HepG2 (cell line): ENCODE measurements around the gene ATP4A. TPM values are rescaled to one million over a fixed set of nuclear protein-coding genes. Genes with fewer than 3 reads are reported as not detected.

Experiments used
- GPN1 ChIP-seq: sonication (generic); formaldehyde crosslinking; IDR thresholded peaks from 2 replicates; pipeline ENCODE4 v1.5.1; 2020; ENCODE audit warnings: missing genetic modification reagents, borderline replicate concordance
- JUNB ChIP-seq: sonication (generic); formaldehyde crosslinking; IDR thresholded peaks from 2 replicates; pipeline ENCODE4 v1.8.0; 2022; ENCODE audit warnings: missing genetic modification reagents, mild to moderate bottlenecking, borderline replicate concordance
- JUND ChIP-seq: sonication (generic); formaldehyde crosslinking; IDR thresholded peaks from 2 replicates; pipeline ENCODE4 v1.8.0; 2022; ENCODE audit warnings: mild to moderate bottlenecking, missing genetic modification reagents
- NKX3-1 ChIP-seq: sonication (generic); formaldehyde crosslinking; IDR thresholded peaks from 2 replicates; pipeline ENCODE4 v1.5.0; 2020; ENCODE audit warnings: missing genetic modification reagents
- PCBP1 ChIP-seq: fragments of 200-400 bp; formaldehyde crosslinking; IDR thresholded peaks from 2 replicates; pipeline ENCODE4 v1.6.1; 2017; ENCODE audit warnings: mild to moderate bottlenecking, low read depth, low read length, borderline replicate concordance
- RAD51 ChIP-seq: fragments of 450-650 bp; IDR thresholded peaks from 2 replicates; pipeline ENCODE4 v1.6.1; 2016; ENCODE audit warnings: borderline replicate concordance
- SCMH1 ChIP-seq: sonication (generic); formaldehyde crosslinking; IDR thresholded peaks from 2 replicates; pipeline ENCODE4 v1.9.0; 2021; ENCODE audit warnings: missing genetic modification reagents, mild to moderate bottlenecking, borderline replicate concordance
- SMARCE1 ChIP-seq: fragments of 450-650 bp; IDR thresholded peaks from 2 replicates; pipeline ENCODE4 v1.6.1; 2017; ENCODE audit warnings: borderline replicate concordance
- ZBTB7A ChIP-seq: sonication (generic); formaldehyde crosslinking; IDR thresholded peaks from 2 replicates; pipeline ENCODE4 v1.8.0; 2022; ENCODE audit warnings: mild to moderate bottlenecking, missing genetic modification reagents
- ZNF17 ChIP-seq: sonication (generic); formaldehyde crosslinking; IDR thresholded peaks from 2 replicates; pipeline ENCODE4 v1.5.0; 2020; ENCODE audit warnings: mild to moderate bottlenecking, missing genetic modification reagents
- ZNF205 ChIP-seq: IDR thresholded peaks from 2 replicates; pipeline ENCODE4 v1.6.1; 2018; ENCODE audit warnings: missing biosample characterization, missing genetic modification reagents
- ZNF225 ChIP-seq: sonication (generic); formaldehyde crosslinking; IDR thresholded peaks from 2 replicates; pipeline ENCODE4 v1.4.0; 2020; ENCODE audit warnings: mild to moderate bottlenecking, missing genetic modification reagents
- ZNF430 ChIP-seq: sonication (generic); formaldehyde crosslinking; IDR thresholded peaks from 2 replicates; pipeline ENCODE4 v1.9.0; 2021; ENCODE audit warnings: mild to moderate bottlenecking, missing genetic modification reagents
- ZNF747 ChIP-seq: sonication (generic); formaldehyde crosslinking; IDR thresholded peaks from 2 replicates; pipeline ENCODE4 v1.8.1; 2023; ENCODE audit warnings: missing genetic modification reagents, mild to moderate bottlenecking, borderline replicate concordance
- polyA plus RNA-seq, 8 experiments: library from polyadenylated mRNA; depleted of rRNA in 3 of 8; stranded (reverse) in 7 of 8; unstranded in 1 of 8; fragments of >200 nt; fragmentation: Illumina TruSeq in 4 of 8; extraction: Trizol in 4 of 8; gene quantifications; 2 replicates each; pipeline versions ENCODE4 v1.2.1 to v1.2.3, GENCODE V29; 2011 to 2016; ENCODE audit warnings: low read depth in 4 of 8, missing spikeins in 1 of 8, mixed read lengths in 1 of 8; ENCODE audit not compliant: insufficient read depth in 1 of 8
- total RNA-seq, 5 experiments: library from RNA; depleted of rRNA; stranded (reverse); fragments of >200 nt; fragmentation: Illumina TruSeq; extraction: Trizol; gene quantifications; 2 replicates each; pipeline ENCODE4 v1.2.3, GENCODE V29; 2016; ENCODE audit warnings: low read depth in 1 of 5
- TF ChIP-seq, protein P1 (sequence below): sonication (generic); formaldehyde crosslinking; IDR thresholded peaks from 2 replicates; pipeline ENCODE4 v1.8.1; 2023; ENCODE audit warnings: mild to moderate bottlenecking, inconsistent platforms, moderate library complexity, missing genetic modification reagents, borderline replicate concordance
- TF ChIP-seq, protein P2 (sequence below): sonication (generic); formaldehyde crosslinking; IDR thresholded peaks from 2 replicates; pipeline ENCODE4 v1.9.0; 2021; ENCODE audit warnings: mild to moderate bottlenecking, missing genetic modification reagents
- TF ChIP-seq, protein P3 (sequence below): sonication (generic); formaldehyde crosslinking; IDR thresholded peaks from 2 replicates; pipeline ENCODE4 v1.4.0; 2020; ENCODE audit warnings: missing genetic modification reagents

ATP4A gene
- total and polyA plus RNA-seq, 2 of the 13 experiments (the other 11 are each of a cell fraction or from before 2014, with no cell fraction given): 0.08 to 0.11 TPM

GRCh38 chr19:35545001-35545854 lies 18.2 kb downstream of the ATP4A start, which contains the start of gene TMEM147 (continued):
- TF ChIP-seq SCMH1 (CRISPR knock-in tag) (no peak), SMARCE1 (no peak), ZNF17 (CRISPR knock-in tag) (no peak), NKX3-1 (CRISPR knock-in tag) (0 out of 2 replicates have a peak, but pooled peaks have one; percentile 42), JUND (CRISPR knock-in tag) (peak; percentile 15; the same call in 1 of the 2 replicates), ZNF747 (peak; percentile 81; the same call in 1 of the 2 replicates), GPN1 (no peak), RAD51 (no peak), PCBP1 (0 out of 2 replicates have a peak, but pooled peaks have one; percentile 33), ZNF430 (CRISPR knock-in tag) (no peak; the same call in 1 of the 2 replicates), ZNF225 (CRISPR knock-in tag) (no peak), JUNB (CRISPR knock-in tag) (no peak), ZNF205 (CRISPR knock-in tag) (peak; percentile 11; the same call in 1 of the 2 replicates), ZBTB7A (0 out of 2 replicates have a peak, but pooled peaks have one; percentile 17)
- TF ChIP-seq, protein P1, sequence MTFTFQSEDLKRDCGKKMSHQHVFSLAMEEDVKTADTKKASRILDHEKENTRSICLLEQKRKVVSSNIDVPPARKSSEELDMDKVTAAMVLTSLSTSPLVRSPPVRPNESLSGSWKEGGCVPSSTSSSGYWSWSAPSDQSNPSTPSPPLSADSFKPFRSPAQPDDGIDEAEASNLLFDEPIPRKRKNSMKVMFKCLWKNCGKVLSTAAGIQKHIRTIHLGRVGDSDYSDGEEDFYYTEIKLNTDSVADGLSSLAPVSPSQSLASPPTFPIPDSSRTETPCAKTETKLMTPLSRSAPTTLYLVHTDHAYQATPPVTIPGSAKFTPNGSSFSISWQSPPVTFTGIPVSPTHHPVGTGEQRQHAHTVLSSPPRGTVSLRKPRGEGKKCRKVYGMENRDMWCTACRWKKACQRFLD: no peak
- TF ChIP-seq, protein P2, sequence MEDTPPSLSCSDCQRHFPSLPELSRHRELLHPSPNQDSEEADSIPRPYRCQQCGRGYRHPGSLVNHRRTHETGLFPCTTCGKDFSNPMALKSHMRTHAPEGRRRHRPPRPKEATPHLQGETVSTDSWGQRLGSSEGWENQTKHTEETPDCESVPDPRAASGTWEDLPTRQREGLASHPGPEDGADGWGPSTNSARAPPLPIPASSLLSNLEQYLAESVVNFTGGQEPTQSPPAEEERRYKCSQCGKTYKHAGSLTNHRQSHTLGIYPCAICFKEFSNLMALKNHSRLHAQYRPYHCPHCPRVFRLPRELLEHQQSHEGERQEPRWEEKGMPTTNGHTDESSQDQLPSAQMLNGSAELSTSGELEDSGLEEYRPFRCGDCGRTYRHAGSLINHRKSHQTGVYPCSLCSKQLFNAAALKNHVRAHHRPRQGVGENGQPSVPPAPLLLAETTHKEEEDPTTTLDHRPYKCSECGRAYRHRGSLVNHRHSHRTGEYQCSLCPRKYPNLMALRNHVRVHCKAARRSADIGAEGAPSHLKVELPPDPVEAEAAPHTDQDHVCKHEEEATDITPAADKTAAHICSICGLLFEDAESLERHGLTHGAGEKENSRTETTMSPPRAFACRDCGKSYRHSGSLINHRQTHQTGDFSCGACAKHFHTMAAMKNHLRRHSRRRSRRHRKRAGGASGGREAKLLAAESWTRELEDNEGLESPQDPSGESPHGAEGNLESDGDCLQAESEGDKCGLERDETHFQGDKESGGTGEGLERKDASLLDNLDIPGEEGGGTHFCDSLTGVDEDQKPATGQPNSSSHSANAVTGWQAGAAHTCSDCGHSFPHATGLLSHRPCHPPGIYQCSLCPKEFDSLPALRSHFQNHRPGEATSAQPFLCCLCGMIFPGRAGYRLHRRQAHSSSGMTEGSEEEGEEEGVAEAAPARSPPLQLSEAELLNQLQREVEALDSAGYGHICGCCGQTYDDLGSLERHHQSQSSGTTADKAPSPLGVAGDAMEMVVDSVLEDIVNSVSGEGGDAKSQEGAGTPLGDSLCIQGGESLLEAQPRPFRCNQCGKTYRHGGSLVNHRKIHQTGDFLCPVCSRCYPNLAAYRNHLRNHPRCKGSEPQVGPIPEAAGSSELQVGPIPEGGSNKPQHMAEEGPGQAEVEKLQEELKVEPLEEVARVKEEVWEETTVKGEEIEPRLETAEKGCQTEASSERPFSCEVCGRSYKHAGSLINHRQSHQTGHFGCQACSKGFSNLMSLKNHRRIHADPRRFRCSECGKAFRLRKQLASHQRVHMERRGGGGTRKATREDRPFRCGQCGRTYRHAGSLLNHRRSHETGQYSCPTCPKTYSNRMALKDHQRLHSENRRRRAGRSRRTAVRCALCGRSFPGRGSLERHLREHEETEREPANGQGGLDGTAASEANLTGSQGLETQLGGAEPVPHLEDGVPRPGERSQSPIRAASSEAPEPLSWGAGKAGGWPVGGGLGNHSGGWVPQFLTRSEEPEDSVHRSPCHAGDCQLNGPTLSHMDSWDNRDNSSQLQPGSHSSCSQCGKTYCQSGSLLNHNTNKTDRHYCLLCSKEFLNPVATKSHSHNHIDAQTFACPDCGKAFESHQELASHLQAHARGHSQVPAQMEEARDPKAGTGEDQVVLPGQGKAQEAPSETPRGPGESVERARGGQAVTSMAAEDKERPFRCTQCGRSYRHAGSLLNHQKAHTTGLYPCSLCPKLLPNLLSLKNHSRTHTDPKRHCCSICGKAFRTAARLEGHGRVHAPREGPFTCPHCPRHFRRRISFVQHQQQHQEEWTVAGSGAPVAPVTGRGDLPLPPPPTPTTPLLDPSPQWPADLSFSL (CRISPR knock-in tag): no peak
- TF ChIP-seq, protein P3, sequence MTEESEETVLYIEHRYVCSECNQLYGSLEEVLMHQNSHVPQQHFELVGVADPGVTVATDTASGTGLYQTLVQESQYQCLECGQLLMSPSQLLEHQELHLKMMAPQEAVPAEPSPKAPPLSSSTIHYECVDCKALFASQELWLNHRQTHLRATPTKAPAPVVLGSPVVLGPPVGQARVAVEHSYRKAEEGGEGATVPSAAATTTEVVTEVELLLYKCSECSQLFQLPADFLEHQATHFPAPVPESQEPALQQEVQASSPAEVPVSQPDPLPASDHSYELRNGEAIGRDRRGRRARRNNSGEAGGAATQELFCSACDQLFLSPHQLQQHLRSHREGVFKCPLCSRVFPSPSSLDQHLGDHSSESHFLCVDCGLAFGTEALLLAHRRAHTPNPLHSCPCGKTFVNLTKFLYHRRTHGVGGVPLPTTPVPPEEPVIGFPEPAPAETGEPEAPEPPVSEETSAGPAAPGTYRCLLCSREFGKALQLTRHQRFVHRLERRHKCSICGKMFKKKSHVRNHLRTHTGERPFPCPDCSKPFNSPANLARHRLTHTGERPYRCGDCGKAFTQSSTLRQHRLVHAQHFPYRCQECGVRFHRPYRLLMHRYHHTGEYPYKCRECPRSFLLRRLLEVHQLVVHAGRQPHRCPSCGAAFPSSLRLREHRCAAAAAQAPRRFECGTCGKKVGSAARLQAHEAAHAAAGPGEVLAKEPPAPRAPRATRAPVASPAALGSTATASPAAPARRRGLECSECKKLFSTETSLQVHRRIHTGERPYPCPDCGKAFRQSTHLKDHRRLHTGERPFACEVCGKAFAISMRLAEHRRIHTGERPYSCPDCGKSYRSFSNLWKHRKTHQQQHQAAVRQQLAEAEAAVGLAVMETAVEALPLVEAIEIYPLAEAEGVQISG (CRISPR knock-in tag): peak; percentile 91
